PC-9 (cell line): ENCODE measurements around the gene TMEM120A. TPM values are rescaled to one million over a fixed set of nuclear protein-coding genes. Genes with fewer than 3 reads are reported as not detected.

Experiments used
- BruUV-seq: library from RNA; stranded (reverse); fragments of 400-500 nt; replicated peaks from 2 replicates; lab custom pipeline; 2021; lab: Mats Ljungman, UMichigan
- CTCF ChIA-PET: fragments of 300-600 bp; sonication (Branson Sonifier 250); formaldehyde crosslinking; loops from one replicate; lab custom pipeline; 2022; ENCODE audit warnings: antibody characterized with exemption; lab: Charles Lee
- POLR2A ChIA-PET: fragments of 300-600 bp; sonication (Branson Sonifier 250); formaldehyde crosslinking; loops from one replicate; lab custom pipeline; 2022; ENCODE audit warnings: antibody characterized with exemption; ENCODE audit not compliant: unreplicated experiment; lab: Charles Lee
- DNase-seq, 2 experiments: peaks; one replicate each; pipeline versions ENCODE4 v3.0.0 to v3.0.0-alpha.2; 2015 to 2022; ENCODE audit warnings: mixed read lengths in 1 of 2
- H2AFZ ChIP-seq: fragments of 200-600 bp; sonication (generic); 2 replicates; pipeline ENCODE4 v1.8.1; 2017; ENCODE audit warnings: antibody characterized with exemption
- H3F3A ChIP-seq: fragments of 200-600 bp; sonication (generic); 2 replicates; pipeline ENCODE4 v1.8.1; 2017; ENCODE audit warnings: antibody characterized with exemption, mild to moderate bottlenecking, low read depth; ENCODE audit not compliant: insufficient read depth
- H3K27ac ChIP-seq: fragments of 200-600 bp; sonication (generic); 2 replicates; pipeline ENCODE4 v1.6.1; 2016; ENCODE audit warnings: mixed run types
- H3K27me3 ChIP-seq: fragments of 200-600 bp; sonication (generic); 2 replicates; pipeline ENCODE4 v1.6.1; 2016; ENCODE audit warnings: low read depth, mixed run types; ENCODE audit not compliant: insufficient read depth
- H3K36me3 ChIP-seq: fragments of 200-600 bp; sonication (generic); 2 replicates; pipeline ENCODE4 v1.6.1; 2016; ENCODE audit warnings: low read depth, mixed run types
- H3K4me1 ChIP-seq: fragments of 200-600 bp; sonication (generic); replicated peaks from 2 replicates; pipeline ENCODE4 v1.6.1; 2016; ENCODE audit warnings: mixed run types; ENCODE audit not compliant: insufficient read depth
- H3K4me2 ChIP-seq: fragments of 200-600 bp; sonication (generic); 2 replicates; pipeline ENCODE4 v1.6.1; 2017; ENCODE audit warnings: mixed run types
- H3K4me3 ChIP-seq: fragments of 200-600 bp; sonication (generic); 2 replicates; pipeline ENCODE4 v1.6.1; 2016; ENCODE audit warnings: mixed run types
- H3K79me2 ChIP-seq: fragments of 200-600 bp; sonication (generic); 2 replicates; pipeline ENCODE4 v1.6.1; 2017; ENCODE audit warnings: low read depth, mixed run types
- H3K9me2 ChIP-seq: fragments of 200-600 bp; sonication (generic); 2 replicates; pipeline ENCODE4 v1.8.1; 2017; ENCODE audit warnings: mild to moderate bottlenecking; ENCODE audit not compliant: insufficient read depth
- H3K9me3 ChIP-seq: fragments of 200-600 bp; sonication (generic); 2 replicates; pipeline ENCODE4 v1.8.1; 2016; ENCODE audit warnings: low read depth; ENCODE audit not compliant: insufficient read depth
- H4K20me1 ChIP-seq: fragments of 200-600 bp; sonication (generic); 2 replicates; pipeline ENCODE4 v1.8.1; 2017; ENCODE audit not compliant: insufficient read depth
- CTCF ChIP-seq: fragments of 200-600 bp; sonication (generic); conservative IDR thresholded peaks from 2 replicates; pipeline ENCODE4 v1.6.1; 2017; ENCODE audit warnings: mixed run types, antibody characterized with exemption, mild to moderate bottlenecking, moderate library complexity
- EZH2 ChIP-seq: fragments of 200-600 bp; sonication (generic); IDR thresholded peaks from 2 replicates; pipeline ENCODE4 v1.8.0; 2017; ENCODE audit warnings: antibody characterized with exemption, low read depth
- intact Hi-C: fragments of 100-400 bp; cut with micrococcal nuclease; formaldehyde crosslinking; loops from one replicate; pipeline ENCODE4 v1.10.0; 2022; ENCODE audit not compliant: unreplicated experiment
- total RNA-seq: library from RNA; stranded (reverse); gene quantifications from 2 replicates; pipeline ENCODE4 v1.2.3, GENCODE V29; 2021

The TMEM120A gene
- total RNA-seq, 1 experiment from 2014 or later: 27.0 TPM

DNA sequence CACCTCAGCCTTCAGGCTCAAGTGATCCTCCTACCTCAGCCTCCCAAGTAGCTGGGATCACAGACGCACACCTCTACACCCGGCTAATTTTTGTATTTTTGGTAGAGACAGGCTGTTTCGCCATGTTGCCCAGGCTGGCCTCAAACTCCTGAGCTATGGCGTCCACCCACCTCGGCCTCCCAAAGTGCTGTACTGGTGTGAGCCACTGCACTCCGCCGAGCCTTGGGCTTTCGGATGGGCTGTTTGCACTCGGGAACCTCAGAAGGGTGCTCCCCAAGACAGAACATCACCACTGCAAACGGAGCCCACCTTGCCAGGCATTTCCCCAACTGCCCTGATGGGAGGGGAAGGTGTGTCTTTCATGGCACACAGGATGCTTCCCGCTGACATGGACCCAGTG is 27.3 kb downstream of the TMEM120A start:
- no peaks in the 10 kb centered on the region for H3K9me2 ChIP-seq
- CTCF ChIA-PET: no interaction called here
- no peak overlapping the region for H3K4me3 ChIP-seq
- H3K4me1 ChIP-seq: no peaks in the 10 kb centered on the region
- H2AFZ ChIP-seq: no peak overlapping the region
- no peak overlapping the region for H3K27ac ChIP-seq
- no TSS peak for BruUV-seq
- no peaks in the 10 kb centered on the region for H4K20me1 ChIP-seq
- no peaks in the 10 kb centered on the region for H3K36me3 ChIP-seq
- intact Hi-C loops: no loop called here
- TF ChIP-seq CTCF (no peak), EZH2 (no peak)
- no peak overlapping the region for H3K4me2 ChIP-seq
- POLR2A ChIA-PET: no interaction called here
- H3K79me2 ChIP-seq: no peaks in the 10 kb centered on the region
- DNase-seq: no peak
- H3K9me3 ChIP-seq: no peaks in the 10 kb centered on the region
- no peaks in the 10 kb centered on the region for H3K27me3 ChIP-seq
- H3F3A ChIP-seq: no peaks in the 10 kb centered on the region

- Histone ChIP-seq H3F3A (no peaks in the 10 kb centered on the region), H4K20me1 (no peaks in the 10 kb centered on the region), H3K27me3 (no peaks in the 10 kb centered on the region), H3K27ac (no peak overlapping the region), H3K36me3 (no peaks in the 10 kb centered on the region), H3K79me2 (no peaks in the 10 kb centered on the region), H3K4me1 (no peaks in the 10 kb centered on the region), H3K9me3 (no peaks in the 10 kb centered on the region), H3K4me2 (no peak overlapping the region), H3K4me3 (no peak overlapping the region), H3K9me2 (no peaks in the 10 kb centered on the region), H2AFZ (no peak overlapping the region)
- no TSS peak for BruUV-seq
- intact Hi-C loops: no loop called here
- CTCF ChIA-PET: no interaction called here
- DNase-seq: no peak
- TF ChIP-seq EZH2 (no peak), CTCF (no peak)
- POLR2A ChIA-PET: no interaction called here
Measured at GRCh38 chr7:75966190-75966961, 28.0 kb downstream of the TMEM120A start.

DNA sequence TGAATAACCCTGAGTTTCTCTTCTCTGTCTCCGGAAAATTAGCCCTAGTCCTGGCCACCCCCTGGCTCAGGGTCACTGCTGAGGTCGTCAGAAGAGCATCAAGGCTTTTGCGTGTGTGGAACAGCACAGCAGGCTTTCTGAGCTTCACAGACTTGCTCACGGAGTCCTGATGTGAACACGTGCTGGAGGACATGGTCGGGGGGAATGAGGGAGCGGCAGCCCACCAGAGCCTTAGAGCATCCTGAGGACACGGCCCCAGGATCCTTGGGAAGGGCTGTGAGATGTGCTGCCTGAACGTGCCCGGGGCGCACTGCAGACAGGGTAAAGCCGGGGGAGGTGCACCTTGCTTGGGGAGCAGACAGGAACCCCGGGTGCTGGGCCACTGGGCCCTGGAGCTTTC is 28.8 kb downstream of the TMEM120A start:
- TF ChIP-seq EZH2 (no peak), CTCF (no peak)
- no peak overlapping the region for H2AFZ ChIP-seq
- H3K27ac ChIP-seq: no peak overlapping the region
- H3K4me3 ChIP-seq: no peak overlapping the region
- no peak for DNase-seq
- H3K9me3 ChIP-seq: no peaks in the 10 kb centered on the region
- no peaks in the 10 kb centered on the region for H4K20me1 ChIP-seq
- CTCF ChIA-PET: no interaction called here
- H3K27me3 ChIP-seq: no peaks in the 10 kb centered on the region
- intact Hi-C loops: no loop called here
- H3K4me2 ChIP-seq: no peak overlapping the region
- POLR2A ChIA-PET: no interaction called here
- no peaks in the 10 kb centered on the region for H3K4me1 ChIP-seq
- H3K9me2 ChIP-seq: no peaks in the 10 kb centered on the region
- no peaks in the 10 kb centered on the region for H3F3A ChIP-seq
- H3K79me2 ChIP-seq: no peaks in the 10 kb centered on the region
- no TSS peak for BruUV-seq
- no peaks in the 10 kb centered on the region for H3K36me3 ChIP-seq
